PFSK-1 (cell line): ENCODE measurements around the gene GNGT2.

Experiments used
- FOXP2 ChIP-seq: optimal IDR thresholded peaks from 2 replicates; pipeline ENCODE3; 2011; ENCODE audit warnings: borderline replicate concordance, control low read depth, inconsistent platforms; ENCODE audit not compliant: insufficient read depth; ENCODE audit errors: extremely low read length, extremely low read depth
- POLR2AphosphoS5 ChIP-seq: IDR thresholded peaks from 2 replicates; pipeline ENCODE4 v1.6.1; 2012; ENCODE audit warnings: low read depth, mild to moderate bottlenecking, control low read depth, low read length, moderate library complexity
- SIN3A ChIP-seq: IDR thresholded peaks from 2 replicates; pipeline ENCODE4 v1.6.1; 2012; ENCODE audit warnings: mild to moderate bottlenecking, low read length, moderate library complexity, borderline replicate concordance; ENCODE audit not compliant: insufficient read depth
- TAF1 ChIP-seq: IDR thresholded peaks from 2 replicates; pipeline ENCODE4 v1.6.1; 2012; ENCODE audit warnings: low read length, control low read depth, borderline replicate concordance; ENCODE audit not compliant: insufficient read depth
- TF ChIP-seq, protein P1 (sequence below), 2 experiments: IDR thresholded peaks; 2 replicates each; pipeline versions ENCODE4 v1.6.1 to v1.8.0; 2011 to 2012; ENCODE audit warnings: low read depth in 2 of 2, low read length in 2 of 2, control low read depth in 1 of 2, inconsistent platforms in 1 of 2, mild to moderate bottlenecking in 1 of 2, moderate library complexity in 1 of 2; ENCODE audit not compliant: insufficient read depth in 1 of 2

DNA sequence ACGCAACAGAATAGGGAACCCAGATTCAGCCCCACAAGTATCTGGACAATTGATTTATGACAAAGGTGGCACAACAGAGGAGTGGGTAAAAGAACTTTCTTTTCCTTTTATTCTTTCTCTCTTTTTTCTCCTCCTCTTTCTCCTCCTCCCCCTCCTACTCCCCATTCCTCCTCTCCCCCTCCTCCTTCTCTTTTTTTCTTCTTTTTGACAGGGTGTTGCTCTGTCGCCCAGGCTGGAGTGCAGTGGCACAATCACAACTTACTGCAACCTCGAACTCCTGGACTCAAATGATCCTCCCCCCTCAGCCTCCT lies 16.1 kb downstream of the GNGT2 start:
- no peak for TF ChIP-seq SIN3A
- TF ChIP-seq, protein P1, sequence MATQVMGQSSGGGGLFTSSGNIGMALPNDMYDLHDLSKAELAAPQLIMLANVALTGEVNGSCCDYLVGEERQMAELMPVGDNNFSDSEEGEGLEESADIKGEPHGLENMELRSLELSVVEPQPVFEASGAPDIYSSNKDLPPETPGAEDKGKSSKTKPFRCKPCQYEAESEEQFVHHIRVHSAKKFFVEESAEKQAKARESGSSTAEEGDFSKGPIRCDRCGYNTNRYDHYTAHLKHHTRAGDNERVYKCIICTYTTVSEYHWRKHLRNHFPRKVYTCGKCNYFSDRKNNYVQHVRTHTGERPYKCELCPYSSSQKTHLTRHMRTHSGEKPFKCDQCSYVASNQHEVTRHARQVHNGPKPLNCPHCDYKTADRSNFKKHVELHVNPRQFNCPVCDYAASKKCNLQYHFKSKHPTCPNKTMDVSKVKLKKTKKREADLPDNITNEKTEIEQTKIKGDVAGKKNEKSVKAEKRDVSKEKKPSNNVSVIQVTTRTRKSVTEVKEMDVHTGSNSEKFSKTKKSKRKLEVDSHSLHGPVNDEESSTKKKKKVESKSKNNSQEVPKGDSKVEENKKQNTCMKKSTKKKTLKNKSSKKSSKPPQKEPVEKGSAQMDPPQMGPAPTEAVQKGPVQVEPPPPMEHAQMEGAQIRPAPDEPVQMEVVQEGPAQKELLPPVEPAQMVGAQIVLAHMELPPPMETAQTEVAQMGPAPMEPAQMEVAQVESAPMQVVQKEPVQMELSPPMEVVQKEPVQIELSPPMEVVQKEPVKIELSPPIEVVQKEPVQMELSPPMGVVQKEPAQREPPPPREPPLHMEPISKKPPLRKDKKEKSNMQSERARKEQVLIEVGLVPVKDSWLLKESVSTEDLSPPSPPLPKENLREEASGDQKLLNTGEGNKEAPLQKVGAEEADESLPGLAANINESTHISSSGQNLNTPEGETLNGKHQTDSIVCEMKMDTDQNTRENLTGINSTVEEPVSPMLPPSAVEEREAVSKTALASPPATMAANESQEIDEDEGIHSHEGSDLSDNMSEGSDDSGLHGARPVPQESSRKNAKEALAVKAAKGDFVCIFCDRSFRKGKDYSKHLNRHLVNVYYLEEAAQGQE (IDR thresholded peaks at IDR 0.05; ENCODE audit: insufficient read depth in 1 of 2, low read depth in 2 of 2, low read length in 2 of 2): no peak
- no peak for TF ChIP-seq POLR2AphosphoS5
- no peak for TF ChIP-seq TAF1
- TF ChIP-seq FOXP2: no peak
